ENCODE measurements around the gene SIRPA. TPM values are rescaled to one million over a fixed set of nuclear protein-coding genes. Genes with fewer than 3 reads are reported as not detected.

Gene SIRPA
- total and polyA plus RNA-seq, 2 of the 8 experiments (the other 6 are each of a cell fraction or from before 2014, with no cell fraction given) = 3.9 to 4.3 TPM

GRCh38 chr20:1846876-1847275, 48.3 kb upstream of the SIRPA start (continued):
- TF ChIP-seq FOSL1 (IDR thresholded peaks at IDR 0.05; ENCODE audit: insufficient read depth, low read depth, low read length) (no peak), KDM1A (IDR thresholded peaks at IDR 0.05; ENCODE audit: borderline replicate concordance, low read length) (no peak), PHF8 (conservative IDR thresholded peaks at IDR 0.05; ENCODE audit: low read depth, low read length) (no peak), POU5F1 (IDR thresholded peaks at IDR 0.05; ENCODE audit: low read depth, low read length) (no peak), CBX5 (IDR thresholded peaks at IDR 0.05; ENCODE audit: low read depth, low read length) (no peak)
